ENCODE results near the gene DCX.

- TF ChIP-seq, protein P1, sequence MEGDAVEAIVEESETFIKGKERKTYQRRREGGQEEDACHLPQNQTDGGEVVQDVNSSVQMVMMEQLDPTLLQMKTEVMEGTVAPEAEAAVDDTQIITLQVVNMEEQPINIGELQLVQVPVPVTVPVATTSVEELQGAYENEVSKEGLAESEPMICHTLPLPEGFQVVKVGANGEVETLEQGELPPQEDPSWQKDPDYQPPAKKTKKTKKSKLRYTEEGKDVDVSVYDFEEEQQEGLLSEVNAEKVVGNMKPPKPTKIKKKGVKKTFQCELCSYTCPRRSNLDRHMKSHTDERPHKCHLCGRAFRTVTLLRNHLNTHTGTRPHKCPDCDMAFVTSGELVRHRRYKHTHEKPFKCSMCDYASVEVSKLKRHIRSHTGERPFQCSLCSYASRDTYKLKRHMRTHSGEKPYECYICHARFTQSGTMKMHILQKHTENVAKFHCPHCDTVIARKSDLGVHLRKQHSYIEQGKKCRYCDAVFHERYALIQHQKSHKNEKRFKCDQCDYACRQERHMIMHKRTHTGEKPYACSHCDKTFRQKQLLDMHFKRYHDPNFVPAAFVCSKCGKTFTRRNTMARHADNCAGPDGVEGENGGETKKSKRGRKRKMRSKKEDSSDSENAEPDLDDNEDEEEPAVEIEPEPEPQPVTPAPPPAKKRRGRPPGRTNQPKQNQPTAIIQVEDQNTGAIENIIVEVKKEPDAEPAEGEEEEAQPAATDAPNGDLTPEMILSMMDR (optimal IDR thresholded peaks at IDR 0.05 in 1 of 3, IDR thresholded peaks at IDR 0.05 in 1 of 3, conservative IDR thresholded peaks at IDR 0.05 in 1 of 3; ENCODE audit: extremely low read depth in 1 of 3, insufficient read depth in 2 of 3, low read length in 3 of 3): no peak
- no peak for TF ChIP-seq EZH2 (IDR thresholded peaks at IDR 0.05; ENCODE audit: low read length)
These were observed 48.6 kb upstream of the DCX start for GRCh38 chrX:111460607-111461006.
